Colonic mucosa (tissue), 4 donors: ENCODE results near the gene TMUB1. TPM values are rescaled to one million over a fixed set of nuclear protein-coding genes. Genes with fewer than 3 reads are reported as not detected.
A peak's percentile ranks its signal among the peaks of the same experiment; 100 is the strongest.

Source experiments
- DNase-seq: peaks from one replicate; pipeline ENCODE4 v3.0.0-alpha.2; 2020
- H3K27ac ChIP-seq: fragments of 200-600 bp; one replicate; pipeline ENCODE4 v1.8.0; 2021
- H3K27me3 ChIP-seq: fragments of 200-600 bp; one replicate; pipeline ENCODE4 v1.8.0; 2021
- H3K36me3 ChIP-seq: fragments of 200-600 bp; one replicate; pipeline ENCODE4 v1.8.0; 2021
- H3K4me1 ChIP-seq: fragments of 200-600 bp; one replicate; pipeline ENCODE4 v1.8.0; 2021; ENCODE audit warnings: mild to moderate bottlenecking
- H3K4me3 ChIP-seq: fragments of 200-600 bp; one replicate; pipeline ENCODE4 v1.8.0; 2021
- H3K9ac ChIP-seq, 2 donors: one replicate each; pipeline ENCODE4 v1.7.0; 2013; ENCODE audit warnings: control low read depth in 2 of 2, low read depth in 2 of 2, low read length in 2 of 2
- H3K9me3 ChIP-seq: fragments of 200-600 bp; one replicate; pipeline ENCODE4 v1.8.0; 2021
- CTCF ChIP-seq: fragments of 200-600 bp; IDR thresholded peaks from one replicate; pipeline ENCODE4 v1.8.0; 2022; ENCODE audit warnings: antibody characterized with exemption, mild to moderate bottlenecking
- intact Hi-C: fragments of 100-400 bp; cut with DNase I; formaldehyde crosslinking; loops from one replicate; pipeline ENCODE4 v1.14.1; 2022
- total RNA-seq, 2 donors: library from RNA; stranded (reverse); fragmentation: NEBNext Ultra II Directional in 1 of 2; extraction: Animal tissue kit (Norgen Biotek cat#: 25700) in 1 of 2; gene quantifications; one replicate each; pipeline ENCODE4 v1.2.1, GENCODE V29; 2021
- donor health status: healthy.
- donor health status: DM: no; HTN: no; CAD: no.
- donor health status: DM: no; HTN: no; CAD: no.

Gene TMUB1
- total RNA-seq, 2 donors from 2014 or later, result 73.4 to 103 TPM

DNA sequence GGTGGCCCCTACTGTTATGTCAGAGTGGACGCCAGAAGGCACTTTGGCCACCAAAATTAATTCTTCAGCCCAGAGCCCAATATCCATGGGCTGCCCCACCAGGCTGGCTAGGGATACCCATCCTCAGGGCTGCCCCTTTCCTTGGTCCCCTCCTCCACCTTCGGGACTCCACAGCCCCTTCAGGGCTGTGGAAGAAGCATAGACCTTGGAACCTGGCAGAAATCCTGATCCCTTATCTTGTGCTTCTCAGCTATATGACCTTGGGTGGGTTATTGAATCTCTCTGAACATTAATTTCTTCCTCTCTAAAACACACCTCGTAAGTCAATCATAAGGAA, 499 bp upstream of the TMUB1 start:
- Histone ChIP-seq H3K36me3 (no peaks in the 10 kb centered on the region), H3K4me3 (peak overlapping the region; percentile 83), H3K9me3 (no peaks in the 10 kb centered on the region), H3K4me1 (peaks cover 26% of the 10 kb centered on the region), H3K9ac (peak overlapping the region in 1 of 2 donors; percentile 85), H3K27me3 (no peaks in the 10 kb centered on the region), H3K27ac (no peak overlapping the region)
- no peak for DNase-seq
- TF ChIP-seq CTCF, result no peak
- intact Hi-C loops, result no loop called here

GRCh38 chr7:151082141-151083070, 887 bp downstream of the TMUB1 start:
- intact Hi-C loops, result no loop called here
- Histone ChIP-seq H3K4me1 (peaks cover 22% of the 10 kb centered on the region), H3K36me3 (no peaks in the 10 kb centered on the region), H3K27ac (peak overlapping the region; percentile 94), H3K4me3 (peak overlapping the region; percentile 83), H3K27me3 (no peaks in the 10 kb centered on the region), H3K9me3 (no peaks in the 10 kb centered on the region), H3K9ac (peak overlapping the region; percentile 82 to 85)
- TF ChIP-seq CTCF, result no peak
- DNase-seq, result peak; percentile 37

DNA sequence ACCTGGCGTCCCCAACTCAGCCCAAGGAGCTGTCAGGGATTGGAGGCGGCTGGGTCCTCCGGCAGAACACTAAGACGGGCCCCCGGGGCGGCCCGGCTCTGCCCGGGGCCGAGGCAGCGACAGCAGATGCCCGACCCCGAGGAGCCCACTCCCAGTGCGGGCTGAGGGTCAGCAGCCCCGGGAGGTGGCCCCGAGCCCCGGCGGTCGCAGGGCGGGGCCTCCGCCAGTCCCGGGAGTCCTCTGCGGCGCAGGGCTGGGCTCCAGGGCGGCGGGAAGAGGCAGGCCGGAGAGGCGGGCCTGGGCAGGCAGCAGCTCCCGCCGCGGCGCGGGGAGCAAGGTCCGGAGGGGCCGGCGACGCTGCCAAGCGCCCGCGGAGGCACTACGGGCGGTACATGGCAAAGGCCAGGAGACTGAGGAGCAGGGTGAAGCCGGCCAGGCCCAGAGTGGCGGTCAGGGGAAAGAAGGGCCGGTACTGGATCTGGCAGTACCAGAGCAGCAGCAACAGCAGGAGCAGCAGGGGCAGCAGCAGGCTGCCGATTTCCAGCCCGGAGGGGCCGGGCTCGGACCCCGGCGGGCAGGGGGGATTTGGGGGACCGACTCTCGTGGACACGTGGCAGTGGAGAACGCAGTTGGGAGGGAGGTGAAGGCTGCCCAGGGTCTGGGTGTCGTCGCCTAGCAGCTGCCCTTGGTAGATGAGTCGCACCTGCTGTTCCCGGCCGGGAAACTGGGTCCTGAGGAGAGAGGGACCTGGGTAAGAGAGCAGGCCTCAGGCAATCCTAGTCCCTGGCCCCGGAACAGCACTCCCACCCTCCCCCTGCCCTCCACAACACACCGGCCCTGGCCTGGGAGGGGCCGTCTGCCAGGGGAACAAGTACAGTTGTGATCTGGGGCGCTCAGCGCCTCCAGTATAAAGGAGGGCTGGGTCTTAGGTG, 1.9 kb downstream of the TMUB1 start:
- peak; percentile 61 for DNase-seq
- H3K36me3 ChIP-seq, result no peaks in the 10 kb centered on the region
- no peaks in the 10 kb centered on the region for H3K27me3 ChIP-seq
- H3K4me3 ChIP-seq, result peak overlapping the region; percentile 83
- TF ChIP-seq CTCF, result no peak
- H3K9me3 ChIP-seq, result no peaks in the 10 kb centered on the region
- intact Hi-C loops, result no loop called here
- peak overlapping the region; percentile 82 to 85 for H3K9ac ChIP-seq
- H3K4me1 ChIP-seq, result peaks cover 22% of the 10 kb centered on the region
- peak overlapping the region; percentile 94 for H3K27ac ChIP-seq

DNA sequence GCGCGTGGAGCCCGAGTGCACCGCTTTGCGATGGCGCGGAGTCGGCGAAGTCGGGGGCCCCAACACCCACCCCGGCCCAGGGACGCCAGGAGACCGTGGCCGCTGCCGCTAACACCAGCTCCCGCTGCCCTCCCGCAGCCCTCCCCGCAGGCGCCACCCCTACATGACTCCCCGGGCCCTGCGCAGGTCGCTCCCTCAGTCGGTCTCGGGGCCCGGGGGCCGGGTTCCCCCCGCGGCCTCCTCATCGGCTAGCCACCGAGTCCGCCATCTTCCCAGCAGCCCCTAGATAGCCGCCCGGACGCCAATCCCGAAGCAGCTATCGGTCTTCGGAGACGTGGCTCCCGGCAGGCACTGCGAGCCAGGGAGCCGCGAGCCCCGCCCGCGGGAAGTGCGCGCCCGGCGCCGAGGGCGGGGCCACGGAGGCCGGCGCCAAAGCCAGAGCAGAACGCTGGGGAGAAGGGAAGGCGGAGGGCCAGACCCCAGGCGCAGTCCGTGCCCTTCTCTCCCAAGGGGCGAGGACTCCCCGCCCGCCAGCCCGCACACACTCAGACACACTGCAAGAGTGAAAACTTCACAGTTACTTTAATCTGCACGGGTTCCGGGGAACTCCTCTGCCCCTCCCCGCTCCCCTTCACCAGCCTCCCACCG, 2.6 kb downstream of the TMUB1 start, which contains the start of gene FASTK:
FASTK (minus strand) TSS at position 288 of the 648 bp plus-strand sequence; CDS start at position 245, 43 bp downstream.
- H3K4me3 ChIP-seq, result peak within 1 kb of the TSS; percentile 83
- H3K9me3 ChIP-seq, result no peaks in the 10 kb centered on the region
- H3K4me1 ChIP-seq, result peaks cover 22% of the 10 kb centered on the region
- intact Hi-C loops, result no loop called here
- peak within 1 kb of the TSS; percentile 85 to 95 for H3K9ac ChIP-seq
- no peaks in the 10 kb centered on the region for H3K27me3 ChIP-seq
- peak within 1 kb of the TSS; percentile 94 for H3K27ac ChIP-seq
- no peak for TF ChIP-seq CTCF
- peak; percentile 94 for DNase-seq
- H3K36me3 ChIP-seq, result no peaks in the 10 kb centered on the region

- TF ChIP-seq CTCF, result no peak
- H3K9ac ChIP-seq, result peak overlapping the region; percentile 85 to 95
- intact Hi-C loops, result no loop called here
- H3K27me3 ChIP-seq, result no peaks in the 10 kb centered on the region
- peak; percentile 46 for DNase-seq
- H3K4me1 ChIP-seq, result peaks cover 22% of the 10 kb centered on the region
- H3K9me3 ChIP-seq, result no peaks in the 10 kb centered on the region
- peak overlapping the region; percentile 94 for H3K27ac ChIP-seq
- peaks cover 3% of the 10 kb centered on the region for H3K36me3 ChIP-seq
- H3K4me3 ChIP-seq, result peak overlapping the region; percentile 83
Observed at GRCh38 chr7:151080067-151080521, 3.2 kb downstream of the TMUB1 start.
